Measurements from ENCODE around the gene LDAF1.

GRCh38 chr16:21208446-21209230 is 50.2 kb downstream of the LDAF1 start:
- TF ChIP-seq CTCF (IDR thresholded peaks at IDR 0.05; ENCODE audit: low read depth, low read length, missing input control), result no peak
- no peak for TF ChIP-seq TAF1 (conservative IDR thresholded peaks at IDR 0.05)
- no peak for TF ChIP-seq REST (IDR thresholded peaks at IDR 0.05)
- no peak for TF ChIP-seq HNF4A (conservative IDR thresholded peaks at IDR 0.05)
- TF ChIP-seq GABPA (IDR thresholded peaks at IDR 0.05 in 1 of 2, conservative IDR thresholded peaks at IDR 0.05 in 1 of 2), result no peak
- no peak for TF ChIP-seq YY1 (IDR thresholded peaks at IDR 0.05)

All from liver (tissue), 3 donors.